HG02763 (cell line): ENCODE measurements around the gene KY.

Experiments used
- ATAC-seq: cut with Tn5 transposase; IDR thresholded peaks from one replicate; pipeline ENCODE4 v1.9.1; 2021; ENCODE audit warnings: mild to moderate bottlenecking, moderate library complexity; ENCODE audit not compliant: unreplicated experiment

Gene KY

GRCh38 chr3:134620476-134621115 is 30.2 kb downstream of the KY start:
- no peak for ATAC-seq

GRCh38 chr3:134619884-134620445 is 30.9 kb downstream of the KY start:
- no peak for ATAC-seq

- ATAC-seq = no peak
Observed at GRCh38 chr3:134619301-134619615, 31.6 kb downstream of the KY start.

- no peak for ATAC-seq
Observed at GRCh38 chr3:134618478-134619300, 32.1 kb downstream of the KY start.

GRCh38 chr3:134617608-134618477 is 33.0 kb downstream of the KY start:
- ATAC-seq = no peak

- ATAC-seq = no peak
Observed at GRCh38 chr3:134615743-134616142, 35.1 kb downstream of the KY start.

GRCh38 chr3:134614955-134615354 is 35.9 kb downstream of the KY start:
- ATAC-seq = no peak

- ATAC-seq = no peak
Observed at GRCh38 chr3:134613006-134613520, 37.8 kb downstream of the KY start.

GRCh38 chr3:134611516-134611915 is 39.3 kb downstream of the KY start:
- ATAC-seq = no peak

- no peak for ATAC-seq
Observed at GRCh38 chr3:134610432-134611385, 40.1 kb downstream of the KY start.

- no peak for ATAC-seq
Observed at GRCh38 chr3:134609821-134610431, 40.9 kb downstream of the KY start.

GRCh38 chr3:134608771-134609435 is 41.9 kb downstream of the KY start:
- ATAC-seq = no peak

- ATAC-seq = no peak
Observed at GRCh38 chr3:134608023-134608770, 42.6 kb downstream of the KY start.

- ATAC-seq = no peak
Observed at GRCh38 chr3:134607054-134608022, 43.5 kb downstream of the KY start.

GRCh38 chr3:134606033-134607025 is 44.5 kb downstream of the KY start:
- ATAC-seq = no peak

- ATAC-seq = no peak
Observed at GRCh38 chr3:134605556-134605955, 45.3 kb downstream of the KY start.
